Inferior parietal cortex (tissue), 1 donor: ENCODE results near the gene CCDC187.

Experiments
- DNase-seq: peaks from one replicate; pipeline ENCODE4 v3.0.0-alpha.2; 2016; ENCODE audit errors: extremely low spot score

The CCDC187 gene

DNA sequence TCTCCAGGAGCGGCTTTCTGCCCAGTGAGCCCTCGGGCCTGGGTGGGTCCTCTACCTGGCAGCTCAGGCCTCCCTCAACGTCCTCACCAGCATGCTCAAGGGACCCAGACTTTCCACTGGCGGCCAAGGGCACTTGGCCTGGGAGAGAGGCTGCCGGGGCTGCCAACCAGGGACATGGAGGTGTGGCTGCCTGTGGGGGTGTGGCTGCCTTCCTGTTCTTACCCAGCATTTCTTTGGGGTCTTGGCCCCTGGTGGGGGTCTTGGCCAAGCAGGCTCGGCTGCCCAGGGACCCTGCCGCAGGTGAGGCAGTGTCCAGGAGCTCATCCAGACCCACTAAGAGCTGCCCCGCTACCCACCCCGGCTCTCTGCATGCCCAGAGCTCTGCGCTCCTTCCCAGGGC, 51.0 kb downstream of the CCDC187 start:
- no peak for DNase-seq

DNA sequence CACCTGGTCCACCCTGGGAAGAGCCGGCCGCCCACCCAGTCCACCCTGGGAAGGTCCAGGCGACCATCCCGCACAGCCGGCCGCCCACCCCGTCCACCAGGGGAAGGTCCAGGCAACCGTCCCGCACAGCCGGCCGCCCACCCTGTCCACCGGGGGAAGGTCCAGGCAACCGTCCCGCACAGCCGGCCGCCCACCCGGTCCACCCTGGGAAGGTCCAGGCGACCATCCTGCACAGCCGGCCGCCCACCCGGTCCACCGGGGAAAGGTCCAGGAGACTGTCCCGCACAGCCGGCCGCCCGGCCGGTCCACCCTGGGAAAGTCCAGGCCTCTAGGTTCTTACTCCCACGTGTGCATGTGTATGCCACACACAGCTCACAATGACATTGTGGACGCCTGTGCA, 51.6 kb downstream of the CCDC187 start:
- no peak for DNase-seq

DNA sequence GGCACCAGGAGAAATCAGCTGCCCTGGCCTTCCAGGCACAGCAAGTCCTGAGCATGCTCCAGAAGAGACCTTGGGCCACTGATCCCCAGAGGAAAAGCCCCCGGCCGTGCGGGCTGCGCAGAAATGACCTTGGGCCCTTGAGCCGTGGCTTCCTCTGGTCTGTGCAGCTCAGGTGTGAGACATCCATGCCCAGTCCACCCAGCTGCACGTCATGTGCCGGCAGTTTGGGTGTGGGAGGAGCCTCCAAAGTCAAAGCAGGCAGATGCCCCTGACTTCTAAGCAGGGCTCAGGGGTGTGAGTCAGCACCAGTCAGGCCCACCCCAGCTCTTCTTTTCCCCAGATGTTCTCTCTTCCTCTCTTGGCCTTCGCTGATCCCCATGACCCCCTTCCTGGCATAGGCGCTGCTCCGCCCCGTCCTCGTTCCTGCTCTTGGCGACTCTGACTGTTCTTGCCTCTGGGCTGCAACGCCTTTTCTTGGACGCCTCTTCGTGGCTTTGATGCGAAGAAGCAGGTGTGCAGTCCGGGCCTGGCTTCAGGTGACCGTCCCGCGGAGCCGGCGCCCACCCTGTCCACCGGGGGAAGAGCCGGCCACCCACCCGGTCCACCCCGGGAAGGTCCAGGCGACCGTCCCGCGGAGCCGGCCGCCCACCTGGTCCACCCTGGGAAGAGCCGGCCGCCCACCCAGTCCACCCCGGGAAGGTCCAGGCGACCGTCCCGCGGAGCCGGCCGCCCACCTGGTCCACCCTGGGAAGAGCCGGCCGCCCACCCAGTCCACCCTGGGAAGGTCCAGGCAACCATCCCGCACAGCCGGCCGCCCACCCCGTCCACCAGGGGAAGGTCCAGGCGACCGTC, 52.4 kb downstream of the CCDC187 start:
- no peak for DNase-seq

DNA sequence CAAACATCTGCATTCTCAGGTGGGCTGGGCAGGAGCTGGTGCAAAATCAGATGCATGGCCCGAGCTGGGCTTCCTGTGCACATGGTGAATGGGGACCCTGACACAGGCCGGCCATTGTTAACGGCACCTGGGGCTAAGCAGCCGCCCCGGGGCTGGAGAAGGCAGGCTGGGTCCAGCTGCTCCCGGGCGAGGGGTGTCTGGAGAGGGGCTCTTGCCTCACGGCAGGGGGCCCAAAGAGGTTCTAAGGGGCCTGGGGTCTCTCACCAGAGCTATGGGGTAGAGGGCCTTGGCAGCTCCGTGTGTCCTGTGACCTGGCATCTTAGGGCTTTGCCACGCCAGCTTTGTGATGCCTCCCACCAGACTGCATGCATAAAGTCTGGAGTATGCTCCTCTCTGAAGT, 53.2 kb downstream of the CCDC187 start:
- no peak for DNase-seq

DNA sequence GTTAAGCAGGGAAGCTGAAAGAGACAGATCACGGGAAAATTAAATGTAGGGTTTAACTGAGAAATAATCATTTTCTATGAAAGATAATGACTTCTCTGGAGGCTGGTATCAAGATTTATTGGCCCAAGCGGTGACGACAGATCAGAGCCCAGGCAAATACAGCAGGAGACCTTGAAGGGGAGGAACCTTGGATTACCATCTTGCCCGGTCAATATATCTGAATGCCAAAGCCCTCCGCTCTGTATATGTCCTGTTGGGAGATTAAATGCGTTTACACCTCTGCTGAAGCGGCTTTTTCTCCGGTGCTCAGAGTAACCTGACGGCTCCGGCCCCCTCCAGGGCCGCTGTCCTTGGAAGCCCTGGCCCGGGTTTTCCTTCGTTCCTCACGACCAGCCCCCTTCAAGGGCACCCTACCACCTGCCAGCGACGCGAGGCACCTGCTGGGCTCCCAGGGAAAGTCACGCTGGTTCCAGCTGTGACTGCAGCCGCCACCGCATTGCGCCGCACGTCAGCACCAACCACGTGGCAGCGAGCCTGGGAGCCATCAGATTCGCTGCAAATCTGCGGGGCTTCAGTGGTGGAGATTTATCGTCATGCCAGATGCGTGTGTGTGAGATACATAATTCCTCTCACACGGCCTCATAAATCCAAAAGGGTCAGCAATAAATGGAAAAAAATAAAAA, 53.9 kb downstream of the CCDC187 start:
- DNase-seq = no peak

DNA sequence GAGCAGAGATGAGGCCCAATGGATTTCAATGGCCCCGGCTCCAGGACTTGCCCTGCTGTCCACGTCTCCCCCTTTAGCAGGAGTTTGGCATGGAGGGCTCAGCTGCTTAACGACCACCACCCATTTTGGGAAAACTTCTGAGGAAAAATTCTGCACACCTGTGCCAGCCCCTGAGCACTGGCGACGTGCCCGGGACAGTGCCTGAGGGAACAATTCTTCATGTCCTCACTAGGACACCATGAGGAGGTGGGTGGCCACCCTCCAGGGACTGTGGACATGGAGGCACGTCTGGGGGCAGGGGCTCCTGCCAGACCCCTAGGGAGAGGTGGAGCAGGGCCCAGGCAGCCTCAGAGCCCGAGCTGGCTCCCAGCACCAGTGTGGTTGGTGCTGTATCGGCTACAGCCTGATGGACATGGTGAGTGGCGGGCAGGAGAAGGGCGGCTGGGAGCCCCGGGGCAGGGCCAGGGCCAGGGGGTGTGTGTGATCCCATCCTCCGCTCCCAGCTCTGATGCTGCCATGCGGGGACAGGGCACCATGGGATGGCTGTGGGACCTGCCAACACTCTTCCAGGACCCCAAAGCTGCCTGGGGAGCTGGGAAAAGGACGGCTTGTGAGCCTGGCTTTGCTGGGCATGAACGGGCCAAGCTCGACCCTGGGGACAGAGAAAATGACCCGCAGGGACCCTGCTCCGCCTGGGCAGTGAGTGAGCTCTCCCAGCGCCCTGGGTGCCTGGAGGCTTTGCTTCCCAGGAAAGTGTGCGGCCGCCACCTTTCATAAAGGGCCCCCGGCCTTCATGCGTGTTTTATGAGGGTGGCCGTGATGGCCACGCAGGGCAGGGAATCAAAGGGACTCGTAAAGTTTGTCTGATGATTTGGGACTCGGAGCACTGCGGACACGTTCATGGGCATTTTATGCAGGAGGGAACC, 54.7 kb downstream of the CCDC187 start:
- DNase-seq = no peak

DNA sequence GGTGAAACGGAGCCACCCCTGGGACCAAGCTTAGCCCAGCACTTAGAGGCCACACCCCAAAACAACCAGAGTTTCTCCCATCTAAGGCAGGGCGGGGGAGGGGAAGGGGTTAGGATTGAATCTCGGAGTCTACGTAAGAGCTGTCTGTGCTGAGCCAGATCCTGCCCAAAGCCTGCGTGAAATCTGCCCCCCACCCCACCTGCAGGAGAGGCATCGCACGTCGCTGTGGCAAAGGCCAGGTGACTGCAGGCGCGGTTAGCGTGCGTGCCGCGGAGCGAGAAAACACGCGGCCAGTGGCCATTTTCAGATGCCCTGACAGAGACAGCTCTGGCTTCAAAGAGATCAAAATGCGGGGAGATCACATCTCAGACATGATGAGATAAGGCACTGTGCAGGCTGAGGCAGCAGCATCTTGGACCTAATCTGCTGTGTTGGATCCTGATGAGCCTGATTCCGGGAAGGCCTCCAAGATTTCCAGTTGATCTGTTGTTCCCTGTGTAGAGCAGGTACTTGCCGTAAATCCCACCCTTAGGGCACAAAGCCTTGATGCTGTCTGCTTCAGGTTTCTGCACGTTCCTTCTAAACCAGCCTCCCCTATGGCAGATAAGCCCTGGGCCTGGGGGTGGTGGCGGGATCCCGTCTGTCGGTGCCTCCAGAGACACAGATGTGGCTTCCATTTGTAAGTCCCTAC, 55.8 kb downstream of the CCDC187 start:
- DNase-seq = no peak

DNA sequence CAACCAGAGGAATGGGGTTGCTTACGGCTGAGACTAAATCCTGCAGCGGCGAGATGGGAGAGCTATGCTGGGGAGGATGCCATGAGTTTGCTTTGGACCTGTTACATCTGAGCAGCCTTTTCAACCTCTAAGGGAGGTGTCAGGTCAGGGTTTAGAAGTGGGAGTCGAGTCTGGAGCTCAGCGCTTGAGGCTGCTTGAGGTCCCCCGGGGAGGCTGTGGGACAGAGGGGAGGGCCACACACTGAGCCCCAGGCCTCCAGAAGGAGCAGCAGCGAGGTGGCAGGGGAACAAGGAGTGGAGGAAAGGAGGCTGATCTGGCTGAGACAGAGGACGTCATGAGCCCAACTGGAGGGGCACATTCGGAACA, 56.4 kb downstream of the CCDC187 start:
- no peak for DNase-seq

DNA sequence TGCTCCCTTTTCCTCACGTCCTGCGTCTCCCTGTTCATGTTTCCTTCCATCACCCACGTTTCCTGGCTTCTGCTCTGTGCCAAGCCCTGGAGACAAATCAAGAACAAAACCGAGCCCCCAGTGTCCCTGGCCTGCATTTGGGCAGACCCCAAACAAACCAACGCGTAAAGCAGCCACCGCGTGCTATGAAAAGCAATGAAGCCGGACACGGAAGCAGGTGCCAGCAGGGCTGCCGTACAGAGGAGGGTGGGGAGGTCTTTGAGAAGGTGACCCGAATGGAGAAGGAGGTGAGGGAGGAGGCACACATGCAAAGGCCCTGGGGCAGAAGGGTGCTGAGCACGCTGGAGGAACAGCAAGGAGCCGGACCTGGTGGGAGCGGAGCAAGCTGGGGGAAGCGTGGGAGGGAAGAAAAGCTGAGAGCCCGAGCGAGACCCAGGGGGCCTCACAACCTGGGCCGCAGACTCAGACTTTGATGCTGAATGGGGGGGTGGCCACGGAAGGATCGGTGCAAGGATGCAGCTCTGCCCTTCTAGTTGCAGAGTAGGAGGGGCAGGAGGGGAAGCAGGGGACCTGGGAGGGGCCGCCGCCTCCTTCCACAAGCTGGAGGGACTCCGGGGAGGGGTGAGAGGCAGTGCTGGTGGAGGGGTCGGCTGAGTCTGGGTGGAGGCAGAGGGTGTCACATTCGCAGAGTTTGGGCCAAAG, 56.9 kb downstream of the CCDC187 start:
- no peak for DNase-seq

DNA sequence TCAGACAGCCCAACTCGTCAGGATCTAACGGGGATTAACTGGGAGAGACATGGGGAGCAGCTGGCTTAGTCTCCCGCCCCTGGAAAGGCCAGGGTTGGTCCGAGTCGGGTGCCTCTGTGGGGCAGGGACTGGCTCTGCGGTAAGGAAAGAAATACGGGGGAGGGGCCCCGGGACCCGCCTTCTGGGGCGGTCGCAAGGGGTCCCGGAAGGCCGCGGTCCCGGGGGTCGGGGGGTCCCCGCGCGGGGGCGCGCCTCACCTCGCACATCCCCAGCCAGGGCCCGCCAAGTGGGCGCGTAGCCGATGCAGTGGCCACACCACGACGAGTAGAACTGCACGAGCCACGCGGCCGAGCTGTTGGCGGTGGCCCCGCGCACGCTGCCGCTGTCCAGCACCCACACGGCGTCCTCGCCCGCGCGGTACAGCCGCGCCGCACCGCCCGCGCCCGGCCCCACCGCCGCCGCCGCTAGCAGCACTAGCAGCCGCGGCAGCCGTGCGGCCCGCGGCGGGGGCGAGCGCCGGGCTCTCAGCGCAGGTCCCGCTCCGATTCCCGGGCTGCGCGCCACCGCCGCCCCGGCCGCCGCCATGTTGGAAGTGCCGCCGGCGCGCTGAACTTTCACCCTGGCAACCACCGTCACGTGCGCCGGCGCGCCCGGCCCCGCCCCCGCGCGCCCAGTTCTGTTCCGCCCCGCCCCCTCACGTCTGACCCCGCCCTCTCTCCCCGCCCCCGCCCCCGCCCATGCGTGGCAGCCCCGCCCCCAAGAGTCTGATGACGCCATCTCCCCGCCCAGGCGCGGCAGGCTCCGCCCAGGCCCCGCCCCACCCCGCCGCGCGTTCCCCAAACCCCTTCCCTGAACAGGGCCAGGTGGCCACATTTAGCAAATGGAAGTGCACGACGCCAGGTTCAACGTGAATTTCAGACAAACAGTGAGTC, 58.4 kb downstream of the CCDC187 start, which contains the start of gene QSOX2:
Gene QSOX2, minus strand, starts transcription at position 594 of the 932 bp plus-strand sequence. Its CDS starts 9 bp downstream, at position 585.
- peak; percentile 66 for DNase-seq

DNA sequence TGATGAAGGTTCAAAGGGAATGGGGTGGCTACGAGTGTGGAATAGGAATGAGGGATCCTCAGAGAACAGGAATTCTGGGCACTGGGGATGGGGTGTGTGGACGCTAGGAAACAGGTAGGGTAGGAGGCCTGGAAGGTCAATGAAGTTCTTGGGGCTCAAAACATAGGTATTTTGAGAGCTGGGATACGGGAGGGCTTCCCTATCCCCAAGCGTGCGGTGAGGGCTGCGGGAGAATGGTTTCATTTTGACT, 59.0 kb downstream of the CCDC187 start:
- DNase-seq = no peak

DNA sequence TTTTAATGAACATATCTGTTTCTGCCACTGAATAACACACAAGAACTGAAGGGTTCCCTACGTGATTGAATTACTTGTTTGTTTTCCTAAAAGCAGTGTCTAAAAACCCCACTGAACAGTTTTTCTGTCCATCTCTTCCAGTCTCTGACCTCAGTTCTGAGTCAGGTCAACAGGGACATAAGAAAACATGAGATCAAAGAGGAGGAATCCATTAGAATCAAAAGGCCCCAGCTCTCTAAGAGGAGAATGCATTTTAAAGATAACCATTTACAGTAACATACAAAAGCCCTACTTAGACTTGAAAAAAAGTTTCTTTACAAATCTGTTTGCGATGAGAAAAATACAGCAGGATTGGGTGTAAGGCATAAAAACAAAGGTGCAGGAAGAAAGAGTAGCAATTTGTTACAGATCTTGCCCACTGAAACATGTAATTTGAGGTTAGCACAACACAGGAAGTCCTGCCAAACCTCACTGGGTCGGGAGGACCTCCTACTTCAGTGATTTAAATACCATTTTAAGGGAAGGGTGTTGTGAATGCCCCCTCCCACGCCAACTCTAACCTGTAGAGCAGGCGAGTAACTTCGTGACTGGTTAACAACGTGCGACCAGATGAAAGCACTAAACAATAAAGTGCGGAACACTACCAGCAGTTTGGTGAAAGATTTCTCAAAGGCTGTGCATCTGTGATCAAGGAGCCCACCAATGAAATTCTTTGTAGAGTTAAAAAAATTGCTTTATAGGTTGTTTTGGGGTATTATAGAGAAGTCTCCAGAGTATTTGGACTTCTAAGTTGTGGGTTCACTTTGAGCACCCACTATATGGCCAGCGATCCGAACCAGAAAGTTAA, 59.5 kb downstream of the CCDC187 start:
- DNase-seq = no peak

DNA sequence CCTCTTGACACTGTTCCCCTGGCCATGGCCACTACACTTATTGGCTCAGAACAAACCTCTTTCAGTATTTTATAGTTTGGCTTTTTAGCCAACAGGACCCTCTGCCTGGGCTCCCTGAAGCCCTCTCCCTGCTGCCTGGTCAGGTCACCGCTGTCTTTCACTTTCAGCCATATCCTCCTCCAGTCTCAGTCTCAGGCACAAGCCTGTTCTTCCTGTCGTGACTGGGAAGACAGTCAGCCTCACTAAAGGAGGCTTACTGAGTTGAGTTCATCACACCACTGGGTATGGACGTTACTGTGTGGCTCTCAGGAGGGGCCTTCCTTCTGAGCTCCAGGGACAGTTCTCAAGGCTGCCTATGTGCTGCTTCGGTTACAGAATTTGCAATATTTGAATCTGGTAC, 60.3 kb downstream of the CCDC187 start:
- no peak for DNase-seq

DNA sequence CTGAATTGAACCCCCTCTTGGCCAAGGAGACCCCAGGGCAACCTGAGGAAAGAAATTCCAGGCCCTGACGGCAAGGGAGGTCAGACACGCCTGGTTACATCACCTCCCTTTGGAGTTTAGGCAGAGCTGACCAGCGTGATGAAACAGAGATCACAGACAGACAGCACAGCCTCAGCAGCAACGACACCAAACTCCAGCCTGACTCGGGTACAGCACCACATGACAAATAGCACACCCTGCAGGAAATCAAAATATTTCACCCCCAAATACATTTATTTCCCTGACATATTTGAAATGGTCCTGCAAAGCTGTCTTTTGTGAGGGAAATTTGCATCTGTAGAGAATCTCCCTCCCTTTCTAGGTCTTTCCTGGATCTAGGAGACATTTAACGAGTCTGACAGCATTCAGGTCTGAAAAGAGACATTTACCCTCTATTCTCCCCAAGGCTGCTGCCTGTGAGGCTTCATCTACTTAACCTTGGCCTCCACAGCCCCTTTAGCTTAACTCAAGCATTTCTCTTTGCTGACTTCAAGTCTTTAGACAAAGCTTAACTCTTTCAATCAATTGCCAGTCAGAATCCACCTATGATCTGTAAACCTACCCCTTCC, 60.9 kb downstream of the CCDC187 start:
- DNase-seq = no peak

DNA sequence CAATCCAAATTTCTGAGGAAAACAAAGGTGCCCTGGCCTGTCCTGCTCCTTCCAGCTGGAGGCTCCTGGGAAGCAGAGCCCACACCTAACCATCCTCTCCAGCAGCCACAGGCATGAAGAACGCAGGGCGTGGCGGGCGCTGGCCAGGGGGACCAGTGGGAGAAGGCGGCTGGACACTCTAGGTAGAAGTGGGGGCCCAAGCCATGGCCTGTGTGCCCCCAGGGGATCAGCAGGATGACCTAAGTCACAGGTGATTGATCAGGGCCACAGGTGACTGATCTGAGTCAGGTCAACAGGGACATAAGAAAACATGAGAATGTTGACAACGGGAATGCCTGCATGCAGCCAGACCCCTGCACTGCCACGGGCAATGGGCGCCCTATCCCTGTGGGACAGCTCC, 61.6 kb downstream of the CCDC187 start:
- no peak for DNase-seq

DNA sequence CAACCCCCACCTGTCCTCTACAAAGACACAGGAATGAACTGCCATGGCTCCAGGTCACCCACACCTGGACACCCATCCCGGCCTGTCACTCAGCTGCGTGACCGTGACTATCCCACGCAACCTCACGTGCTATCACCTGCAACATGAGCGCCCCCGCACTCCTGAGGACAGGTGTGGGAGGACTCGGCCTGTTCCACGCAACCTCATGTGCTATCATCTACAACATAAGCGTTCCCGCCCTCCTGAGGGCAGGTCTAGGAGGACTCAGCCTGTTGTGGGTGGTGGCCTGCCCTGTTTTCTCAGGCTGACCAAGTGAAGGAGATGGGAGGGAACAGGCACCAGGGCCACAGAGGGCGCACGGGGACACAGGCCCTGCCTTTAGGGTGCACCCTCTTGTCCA, 62.4 kb downstream of the CCDC187 start:
- DNase-seq = no peak

DNA sequence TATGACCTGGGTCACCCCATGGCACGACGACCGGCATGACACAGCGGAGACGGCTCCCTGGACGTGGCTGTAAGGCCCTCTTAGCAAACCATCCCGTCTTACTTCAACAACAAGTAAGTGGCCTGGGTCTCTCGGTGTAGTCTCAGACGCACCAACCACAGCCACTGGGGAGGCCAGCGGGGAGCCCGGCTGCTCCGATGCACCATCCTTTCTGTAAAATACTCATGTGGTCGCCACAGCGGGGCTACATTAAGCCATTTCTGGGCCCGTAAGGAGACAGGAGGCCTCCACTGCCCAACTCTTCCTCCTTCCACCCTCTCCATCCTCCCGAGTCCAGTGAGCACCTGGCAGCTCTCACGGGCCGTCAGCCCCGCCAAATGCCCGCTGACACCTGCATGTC, 63.0 kb downstream of the CCDC187 start:
- DNase-seq = no peak

DNA sequence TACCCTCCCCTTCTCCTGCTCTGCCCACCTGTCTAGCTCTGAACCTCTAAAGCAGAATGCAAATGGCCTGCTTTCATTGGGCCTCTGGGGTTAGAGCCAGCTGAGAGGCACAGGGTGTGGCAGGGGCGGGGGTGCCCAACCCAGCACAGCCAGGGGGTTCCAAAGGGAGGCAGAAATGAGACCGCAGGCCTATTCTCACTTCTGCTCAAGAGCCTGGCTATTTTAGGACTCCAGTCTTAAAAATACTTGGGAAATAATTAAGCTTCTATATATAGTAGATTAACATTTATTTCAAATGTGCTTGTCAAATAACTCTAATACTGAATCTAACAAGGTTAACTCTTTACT, 63.9 kb downstream of the CCDC187 start:
- DNase-seq = no peak
